ENCODE data around the gene SLC6A11. TPM values are rescaled to one million over a fixed set of nuclear protein-coding genes. Genes with fewer than 3 reads are reported as not detected.

Gene SLC6A11
- total and polyA plus RNA-seq, 9 of the 15 experiments (the other 6 are each of a cell fraction or from before 2014, with no cell fraction given) = 0.04 TPM; not detected in 8

DNA sequence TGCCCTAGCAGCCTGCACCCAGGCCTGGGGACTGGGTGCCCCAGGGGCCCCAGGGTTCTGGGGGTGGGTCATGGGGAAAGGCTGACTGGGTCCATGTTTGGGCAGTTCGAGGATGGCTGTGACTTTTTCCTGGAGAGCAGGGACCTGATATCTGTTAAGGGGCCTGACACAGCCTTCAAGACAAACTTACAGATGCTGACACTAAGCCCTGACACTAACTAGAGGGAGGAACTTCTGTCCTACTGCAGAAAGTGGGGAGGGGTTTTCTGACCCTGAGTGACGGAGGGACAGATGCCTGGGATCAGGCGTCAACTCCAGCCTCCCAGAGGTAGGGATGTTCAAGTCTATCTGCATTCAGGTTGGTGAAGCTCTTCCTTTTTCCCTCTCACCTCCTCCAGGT, 45.0 kb upstream of the SLC6A11 start:
- POLR2A ChIA-PET = no interaction called here
- H3K9ac ChIP-seq (ENCODE audit: insufficient read depth in 1 of 2, low read depth in 2 of 2, low read length in 2 of 2) = no peak overlapping the region
- TF ChIP-seq U2AF2 (optimal IDR thresholded peaks at IDR 0.05; ENCODE audit: low read depth, low read length) (no peak), THAP7 (CRISPR knock-in tag; IDR thresholded peaks at IDR 0.05) (no peak), ZNF143 (CRISPR knock-in tag; IDR thresholded peaks at IDR 0.05) (no peak)
- H3K4me2 ChIP-seq (ENCODE audit: insufficient read depth, low read length) = no peak overlapping the region
- H4K20me1 ChIP-seq (replicated peaks; ENCODE audit: control insufficient read depth, insufficient read depth, low read length) = no peaks in the 10 kb centered on the region; the same call in 1 of the 2 replicates
- 0% methylated on average over 3 of the region's 3 CpGs for WGBS (ENCODE audit: insufficient coverage, low coverage, missing lambda C conversion rate)
- no peaks in the 10 kb centered on the region for H3K9me1 ChIP-seq (ENCODE audit: control insufficient read depth, insufficient read depth, low read length)
- H3K27me3 ChIP-seq (ENCODE audit: control insufficient read depth in 2 of 2, insufficient read depth in 2 of 2, low read length in 2 of 2) = peaks cover 0 to 22% of the 10 kb centered on the region in 2 experiments; a peak in 2 of 5 replicates
- FAIRE-seq (no peak), ATAC-seq (no peak), DNase-seq (ENCODE audit: extremely low read depth in 1 of 4, low spot score in 3 of 4) (no peak)
- intact Hi-C loops (cut with micrococcal nuclease) = no loop called here
- H3K27ac ChIP-seq (ENCODE audit: extremely low read depth, low read depth, low read length) = no peak overlapping the region
- H3K9me3 ChIP-seq (replicated peaks; ENCODE audit: control insufficient read depth, insufficient read depth, low read depth, low read length) = no peaks in the 10 kb centered on the region
- no peaks in the 10 kb centered on the region for H3K4me1 ChIP-seq (replicated peaks in 1 of 2; ENCODE audit: control insufficient read depth in 2 of 2, insufficient read depth in 2 of 2, low read length in 2 of 2)
- in situ Hi-C loops (cut with MboI) = loop anchor here (25.0 kb wide), 1 partner anchor 891 kb away; no protein-coding TSS in a partner anchor
- CTCF ChIA-PET (ENCODE audit: low intra/inter-chr PET ratio) = no interaction called here
- no peak overlapping the region for H2AFZ ChIP-seq (ENCODE audit: low read depth, low read length)
- no TSS peak for BruUV-seq (replicated peaks)
- H3K4me3 ChIP-seq = no peak overlapping the region
- no peaks in the 10 kb centered on the region for H3K79me2 ChIP-seq (ENCODE audit: control insufficient read depth, insufficient read depth, low read length)
- no peaks in the 10 kb centered on the region for H3K36me3 ChIP-seq (ENCODE audit: control insufficient read depth, insufficient read depth, low read length)

DNA sequence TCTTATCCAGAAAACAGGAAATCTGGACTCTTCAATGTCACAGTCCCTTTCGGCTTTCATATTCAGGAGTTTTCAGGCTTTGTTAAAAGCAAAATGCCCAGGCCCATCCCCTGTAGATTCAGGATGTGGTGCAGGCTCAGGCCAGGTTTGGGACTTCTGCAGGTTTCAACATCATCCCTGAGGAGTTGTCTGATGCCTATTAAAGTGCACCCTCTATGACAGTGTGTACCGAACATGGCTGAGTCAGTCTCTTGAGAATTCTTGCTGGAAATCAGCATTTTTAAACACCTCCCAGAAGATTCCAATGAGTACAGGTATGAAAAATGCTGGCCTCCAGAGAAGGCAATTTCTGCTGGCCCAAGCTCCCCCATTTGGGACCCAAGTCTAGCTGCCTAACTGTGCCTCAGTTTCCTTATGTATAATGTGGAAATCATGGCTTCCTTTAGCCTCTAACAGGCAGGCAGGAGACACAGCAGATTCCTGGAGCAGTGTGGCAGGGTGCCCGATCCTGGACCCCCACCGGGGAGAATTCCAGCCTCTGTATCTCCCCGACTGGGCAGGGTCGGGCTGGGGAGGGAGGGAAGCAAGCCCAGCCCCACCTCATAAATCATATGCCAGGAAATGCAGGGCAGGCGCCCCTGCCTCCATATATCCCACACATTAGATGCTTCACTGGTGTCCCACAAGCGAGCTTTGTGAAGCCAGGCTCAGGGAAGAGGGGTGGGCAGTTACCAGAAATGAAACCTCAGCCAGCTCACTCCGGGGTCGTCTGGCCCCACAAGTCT, 44.4 kb upstream of the SLC6A11 start:
- in situ Hi-C loops (cut with MboI) (loop anchor here (25.0 kb wide), 1 partner anchor 891 kb away; no protein-coding TSS in a partner anchor), intact Hi-C loops (cut with micrococcal nuclease) (no loop called here)
- no peak overlapping the region for H3K4me2 ChIP-seq (ENCODE audit: insufficient read depth, low read length)
- peaks cover 0 to 22% of the 10 kb centered on the region in 2 experiments; a peak in 2 of 5 replicates for H3K27me3 ChIP-seq (ENCODE audit: control insufficient read depth in 2 of 2, insufficient read depth in 2 of 2, low read length in 2 of 2)
- 0% methylated on average over 10 of the region's 10 CpGs for WGBS (ENCODE audit: insufficient coverage, low coverage, missing lambda C conversion rate)
- H4K20me1 ChIP-seq (replicated peaks; ENCODE audit: control insufficient read depth, insufficient read depth, low read length) = no peaks in the 10 kb centered on the region; the same call in 1 of the 2 replicates
- H3K36me3 ChIP-seq (ENCODE audit: control insufficient read depth, insufficient read depth, low read length) = no peaks in the 10 kb centered on the region
- ChIA-PET CTCF (ENCODE audit: low intra/inter-chr PET ratio) (no interaction called here), POLR2A (no interaction called here)
- H3K4me3 ChIP-seq = no peak overlapping the region
- H3K9ac ChIP-seq (ENCODE audit: insufficient read depth in 1 of 2, low read depth in 2 of 2, low read length in 2 of 2) = no peak overlapping the region
- no peaks in the 10 kb centered on the region for H3K4me1 ChIP-seq (replicated peaks in 1 of 2; ENCODE audit: control insufficient read depth in 2 of 2, insufficient read depth in 2 of 2, low read length in 2 of 2)
- no TSS peak for BruUV-seq (replicated peaks)
- no peaks in the 10 kb centered on the region for H3K79me2 ChIP-seq (ENCODE audit: control insufficient read depth, insufficient read depth, low read length)
- DNase-seq (ENCODE audit: extremely low read depth in 1 of 4, low spot score in 3 of 4) (no peak), FAIRE-seq (no peak), ATAC-seq (no peak)
- no peaks in the 10 kb centered on the region for H3K9me3 ChIP-seq (replicated peaks; ENCODE audit: control insufficient read depth, insufficient read depth, low read depth, low read length)
- H3K9me1 ChIP-seq (ENCODE audit: control insufficient read depth, insufficient read depth, low read length) = no peaks in the 10 kb centered on the region
- H3K27ac ChIP-seq (ENCODE audit: extremely low read depth, low read depth, low read length) = no peak overlapping the region
- no peak overlapping the region for H2AFZ ChIP-seq (ENCODE audit: low read depth, low read length)
- no peak for TF ChIP-seq RFX1 (IDR thresholded peaks at IDR 0.05)
- TF ChIP-seq MCM2 (IDR thresholded peaks at IDR 0.05; ENCODE audit: low read depth) = no peak
- TF ChIP-seq ZNF584 (CRISPR knock-in tag; IDR thresholded peaks at IDR 0.05; ENCODE audit: low read depth) = no peak
- no peak for TF ChIP-seq TSHZ1 (CRISPR knock-in tag; IDR thresholded peaks at IDR 0.05)
- no peak for TF ChIP-seq ZFP30 (CRISPR knock-in tag; IDR thresholded peaks at IDR 0.05; ENCODE audit: borderline replicate concordance)
- no peak for TF ChIP-seq ZKSCAN8 (CRISPR knock-in tag; IDR thresholded peaks at IDR 0.05)
- TF ChIP-seq PTBP1 (IDR thresholded peaks at IDR 0.05; ENCODE audit: low read depth, low read length) = no peak

All from K562 (cell line).